SU-DHL-6 (cell line): Measurements from ENCODE around the gene CABLES2.
A peak's percentile ranks its signal among the peaks of the same experiment; 100 is the strongest.

Source experiments
- H2AFZ ChIP-seq: fragments of 200-600 bp; sonication (generic); 2 replicates; pipeline ENCODE4 v1.6.1; 2014; ENCODE audit warnings: low read depth, mild to moderate bottlenecking, moderate library complexity, mixed read lengths, antibody characterized with exemption, low read length; ENCODE audit not compliant: severe bottlenecking
- H3F3A ChIP-seq: fragments of 200-600 bp; shearing (Covaris generic); 2 replicates; pipeline ENCODE4 v1.6.0; 2016; ENCODE audit warnings: antibody characterized with exemption, mild to moderate bottlenecking; ENCODE audit not compliant: insufficient read depth
- H3K27ac ChIP-seq: fragments of 200-600 bp; sonication (generic); 2 replicates; pipeline ENCODE4 v1.5.1; 2016; ENCODE audit warnings: low read depth, mild to moderate bottlenecking, low read length, moderate library complexity, mixed read lengths
- H3K27me3 ChIP-seq: fragments of 200-600 bp; sonication (generic), shearing (Covaris generic); 2 replicates; pipeline ENCODE4 v1.6.0; 2014; ENCODE audit warnings: mild to moderate bottlenecking, low read length
- H3K36me3 ChIP-seq: fragments of 200-600 bp; sonication (generic); 2 replicates; pipeline ENCODE4 v1.6.1; 2014; ENCODE audit warnings: mild to moderate bottlenecking, low read length, mixed read lengths
- H3K4me2 ChIP-seq: fragments of 300-600, 200-600 bp; shearing (Covaris generic), sonication (generic); 2 replicates; pipeline ENCODE4 v1.6.0; 2014; ENCODE audit warnings: low read length, low read depth, mild to moderate bottlenecking; ENCODE audit not compliant: poor library complexity, severe bottlenecking
- H3K4me3 ChIP-seq: fragments of 200-600 bp; sonication (generic); 2 replicates; pipeline ENCODE4 v1.5.1; 2014; ENCODE audit warnings: antibody characterized with exemption, low read length, mild to moderate bottlenecking, mixed read lengths; ENCODE audit not compliant: insufficient read depth, poor library complexity, severe bottlenecking
- H3K79me2 ChIP-seq: fragments of 200-600 bp; sonication (generic); 2 replicates; pipeline ENCODE4 v1.6.1; 2014; ENCODE audit warnings: mild to moderate bottlenecking, low read length, moderate library complexity; ENCODE audit not compliant: insufficient read depth
- H3K9ac ChIP-seq: fragments of 200-600 bp; sonication (generic); 2 replicates; pipeline ENCODE4 v1.7.0; 2014; ENCODE audit warnings: mild to moderate bottlenecking, low read length
- H3K9me2 ChIP-seq: fragments of 200-600 bp; sonication (generic); replicated peaks from 2 replicates; pipeline ENCODE4 v1.6.1; 2014; ENCODE audit warnings: low read length; ENCODE audit not compliant: insufficient read depth
- H3K9me3 ChIP-seq: fragments of 200-600 bp; sonication (generic); 2 replicates; pipeline ENCODE4 v1.6.1; 2014; ENCODE audit warnings: low read length, mixed read lengths; ENCODE audit not compliant: insufficient read depth
- H4K20me1 ChIP-seq: fragments of 200-600 bp; sonication (generic); 2 replicates; pipeline ENCODE4 v1.6.1; 2014; ENCODE audit warnings: low read depth, mild to moderate bottlenecking, antibody characterized with exemption, low read length, moderate library complexity, mixed read lengths
- EZH2phosphoT487 ChIP-seq: fragments of 200-600 bp; sonication (generic), shearing (Covaris generic); conservative IDR thresholded peaks from 2 replicates; pipeline ENCODE4 v1.6.1; 2018; ENCODE audit warnings: mild to moderate bottlenecking, antibody characterized with exemption, low read length, moderate library complexity, mixed read lengths
- TF ChIP-seq, protein P1 (sequence below): fragments of 200-600 bp; sonication (generic); IDR thresholded peaks from one replicate; pipeline ENCODE4 v1.5.1; 2017; ENCODE audit warnings: antibody characterized with exemption, mild to moderate bottlenecking, low read length, moderate library complexity; ENCODE audit not compliant: insufficient read depth, poor library complexity, severe bottlenecking

CABLES2 gene, protein sequence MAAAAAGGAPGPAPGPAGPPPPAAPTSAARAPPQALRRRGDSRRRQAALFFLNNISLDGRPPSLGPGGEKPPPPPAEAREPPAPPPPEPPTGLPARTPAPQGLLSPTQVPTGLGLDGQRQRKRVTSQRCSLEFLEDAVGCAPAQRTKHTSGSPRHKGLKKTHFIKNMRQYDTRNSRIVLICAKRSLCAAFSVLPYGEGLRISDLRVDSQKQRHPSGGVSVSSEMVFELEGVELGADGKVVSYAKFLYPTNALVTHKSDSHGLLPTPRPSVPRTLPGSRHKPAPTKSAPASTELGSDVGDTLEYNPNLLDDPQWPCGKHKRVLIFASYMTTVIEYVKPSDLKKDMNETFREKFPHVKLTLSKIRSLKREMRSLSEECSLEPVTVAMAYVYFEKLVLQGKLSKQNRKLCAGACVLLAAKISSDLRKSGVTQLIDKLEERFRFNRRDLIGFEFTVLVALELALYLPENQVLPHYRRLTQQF

DNA sequence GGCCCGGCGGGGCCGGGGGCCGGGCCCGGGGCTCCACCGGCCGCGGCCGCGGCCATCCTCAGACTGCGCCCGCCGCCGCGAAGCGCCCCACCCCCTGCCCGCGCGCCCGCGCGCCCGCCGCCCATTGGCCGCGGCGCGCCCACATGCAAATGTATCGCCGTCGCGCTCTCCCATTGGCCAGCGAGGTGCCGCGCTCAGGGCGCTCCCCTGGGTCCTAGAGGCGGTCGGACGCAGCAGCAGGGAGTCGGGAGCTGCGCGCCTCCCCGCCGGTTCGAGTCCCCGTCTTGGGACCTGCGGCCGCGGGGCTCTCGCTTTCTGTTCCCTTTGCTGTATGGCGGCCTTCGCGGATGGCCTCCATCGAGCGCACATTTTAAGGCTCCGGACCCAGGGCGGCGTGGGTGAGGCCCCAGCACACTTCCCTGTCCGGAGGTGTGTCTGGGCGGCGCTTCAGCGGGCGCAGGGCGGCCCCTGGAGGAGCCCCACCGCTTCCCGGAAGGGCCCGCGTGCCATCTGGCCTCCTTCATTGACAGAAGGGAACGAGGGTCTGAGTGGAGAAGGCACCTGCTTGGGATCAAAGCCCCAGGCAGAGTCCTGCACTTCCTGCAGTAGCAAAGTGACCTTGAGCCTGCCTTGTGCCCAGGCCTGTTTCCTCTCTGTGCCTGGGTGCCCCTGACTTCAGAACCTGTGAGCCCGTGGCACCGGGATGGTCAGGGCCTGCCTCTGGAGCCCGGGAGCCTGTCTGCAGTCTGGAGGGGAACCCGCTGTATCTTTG, at the start of gene CABLES2:
Gene CABLES2 (minus strand): TSS at position 65 of the 772 bp plus-strand sequence. CDS start 9 bp downstream, at position 56.
- H3K9me2 ChIP-seq: no peaks in the 10 kb centered on the region
- H3K4me2 ChIP-seq: peak within 1 kb of the TSS; percentile 63
- no peaks in the 10 kb centered on the region for H3K9me3 ChIP-seq
- TF ChIP-seq, protein P1, sequence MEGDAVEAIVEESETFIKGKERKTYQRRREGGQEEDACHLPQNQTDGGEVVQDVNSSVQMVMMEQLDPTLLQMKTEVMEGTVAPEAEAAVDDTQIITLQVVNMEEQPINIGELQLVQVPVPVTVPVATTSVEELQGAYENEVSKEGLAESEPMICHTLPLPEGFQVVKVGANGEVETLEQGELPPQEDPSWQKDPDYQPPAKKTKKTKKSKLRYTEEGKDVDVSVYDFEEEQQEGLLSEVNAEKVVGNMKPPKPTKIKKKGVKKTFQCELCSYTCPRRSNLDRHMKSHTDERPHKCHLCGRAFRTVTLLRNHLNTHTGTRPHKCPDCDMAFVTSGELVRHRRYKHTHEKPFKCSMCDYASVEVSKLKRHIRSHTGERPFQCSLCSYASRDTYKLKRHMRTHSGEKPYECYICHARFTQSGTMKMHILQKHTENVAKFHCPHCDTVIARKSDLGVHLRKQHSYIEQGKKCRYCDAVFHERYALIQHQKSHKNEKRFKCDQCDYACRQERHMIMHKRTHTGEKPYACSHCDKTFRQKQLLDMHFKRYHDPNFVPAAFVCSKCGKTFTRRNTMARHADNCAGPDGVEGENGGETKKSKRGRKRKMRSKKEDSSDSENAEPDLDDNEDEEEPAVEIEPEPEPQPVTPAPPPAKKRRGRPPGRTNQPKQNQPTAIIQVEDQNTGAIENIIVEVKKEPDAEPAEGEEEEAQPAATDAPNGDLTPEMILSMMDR: no peak
- no peak for TF ChIP-seq EZH2phosphoT487
- peak within 1 kb of the TSS; percentile 91 for H3K9ac ChIP-seq
- peak within 1 kb of the TSS; percentile 83 for H3K4me3 ChIP-seq
- H3K79me2 ChIP-seq: peaks cover 11% of the 10 kb centered on the region
- peak within 1 kb of the TSS; percentile 72 for H3K27ac ChIP-seq
- no peaks in the 10 kb centered on the region for H4K20me1 ChIP-seq
- H3K36me3 ChIP-seq: no peaks in the 10 kb centered on the region
- H3K27me3 ChIP-seq: no peaks in the 10 kb centered on the region
- peak within 1 kb of the TSS; percentile 65 for H2AFZ ChIP-seq
- no peaks in the 10 kb centered on the region for H3F3A ChIP-seq

DNA sequence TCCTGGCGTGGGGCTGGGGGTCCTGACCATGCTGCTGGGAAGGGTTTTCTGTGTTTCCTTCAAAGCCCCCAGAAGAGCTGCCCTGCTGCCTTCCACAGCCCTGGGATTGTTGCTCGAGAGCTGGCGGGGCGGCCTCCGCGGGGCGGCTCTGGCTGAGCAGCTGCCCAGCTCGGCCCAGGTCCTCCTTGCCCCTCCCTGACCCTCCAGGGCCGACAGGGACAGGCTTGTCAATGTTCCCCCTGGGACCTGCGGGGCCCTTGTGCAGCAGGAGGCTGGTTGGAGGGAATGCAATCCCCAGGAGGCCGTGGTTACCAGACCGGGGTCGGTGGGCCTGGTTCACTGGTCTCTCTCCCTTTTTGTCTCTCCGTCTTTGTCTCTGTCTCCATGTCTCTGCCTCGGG, 48.8 kb upstream of the CABLES2 start:
- Histone ChIP-seq H2AFZ (no peak overlapping the region), H3K9me2 (no peaks in the 10 kb centered on the region), H4K20me1 (no peaks in the 10 kb centered on the region), H3K27me3 (no peaks in the 10 kb centered on the region), H3F3A (no peaks in the 10 kb centered on the region), H3K4me2 (no peak overlapping the region), H3K9ac (no peak overlapping the region), H3K79me2 (no peaks in the 10 kb centered on the region), H3K4me3 (no peak overlapping the region), H3K27ac (no peak overlapping the region), H3K36me3 (no peaks in the 10 kb centered on the region), H3K9me3 (no peaks in the 10 kb centered on the region)
- no peak for TF ChIP-seq EZH2phosphoT487
- TF ChIP-seq, protein P1: no peak

DNA sequence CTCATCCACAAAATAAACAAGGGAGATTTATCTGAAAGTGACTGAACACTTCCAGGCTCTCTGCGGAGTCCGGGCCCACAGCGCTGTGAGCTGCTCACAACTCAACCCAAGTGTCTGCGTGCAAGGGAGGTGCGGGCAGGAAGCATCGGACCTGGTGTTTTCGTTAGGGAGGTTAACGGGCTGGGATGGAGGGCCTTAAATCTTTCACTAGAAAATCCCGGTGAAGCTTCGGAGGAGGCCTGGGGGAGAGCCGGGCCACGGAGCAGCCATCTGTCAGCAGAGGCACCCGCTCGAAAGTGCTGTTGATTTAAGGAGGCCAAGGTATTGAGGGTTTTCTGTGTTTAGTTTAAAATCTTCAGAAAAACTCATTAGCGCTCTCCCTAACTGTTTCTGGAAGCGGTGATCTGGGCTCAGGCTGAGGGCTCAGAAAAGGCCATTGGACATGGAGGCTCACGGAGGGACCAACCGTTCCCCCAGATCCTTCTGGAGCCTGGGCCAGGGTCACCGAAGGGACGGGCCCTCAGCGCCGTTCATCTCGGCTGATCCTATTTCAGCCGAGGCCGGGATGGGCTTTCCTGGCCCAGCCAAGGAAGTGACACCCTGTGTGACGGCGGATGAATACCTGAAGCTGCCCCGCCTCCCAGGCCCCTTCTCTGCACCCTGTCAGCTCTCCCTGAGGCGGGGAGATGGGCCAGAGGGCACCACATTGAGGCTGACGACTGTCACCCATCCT, 48.0 kb upstream of the CABLES2 start:
- Histone ChIP-seq H3F3A (no peaks in the 10 kb centered on the region), H3K9me2 (no peaks in the 10 kb centered on the region), H3K79me2 (no peaks in the 10 kb centered on the region), H3K36me3 (no peaks in the 10 kb centered on the region), H3K9me3 (no peaks in the 10 kb centered on the region), H2AFZ (no peak overlapping the region), H3K27me3 (no peaks in the 10 kb centered on the region), H3K4me2 (no peak overlapping the region), H3K4me3 (no peak overlapping the region), H4K20me1 (no peaks in the 10 kb centered on the region), H3K27ac (no peak overlapping the region), H3K9ac (no peak overlapping the region)
- TF ChIP-seq, protein P1: no peak
- no peak for TF ChIP-seq EZH2phosphoT487
